Measurements from ENCODE around the gene CDKN1A. TPM values are rescaled to one million over a fixed set of nuclear protein-coding genes. Genes with fewer than 3 reads are reported as not detected.
A peak's percentile ranks its signal among the peaks of the same experiment; 100 is the strongest.

The CDKN1A gene
- total and polyA plus RNA-seq, 9 of the 15 experiments (the other 6 are each of a cell fraction or from before 2014, with no cell fraction given), result 0.25 to 8.1 (median 5.1) TPM

- ChIA-PET POLR2A (interaction anchor here (0.6 to 1.7 kb wide), 7 partner anchors 20 to 304 kb away, joined by 3 to 6 read pairs (median 4); no protein-coding TSS in a partner anchor), CTCF (ENCODE audit: low intra/inter-chr PET ratio) (no interaction called here)
- FAIRE-seq (no peak), ATAC-seq (no peak), DNase-seq (ENCODE audit: extremely low read depth in 1 of 4, low spot score in 3 of 4) (peak in 1 of 4 experiments; percentile 40)
- in situ Hi-C loops (cut with MboI), result loop anchor here (5.0 kb wide), 1 partner anchor 60 kb away; no protein-coding TSS in a partner anchor
- H2AFZ ChIP-seq (ENCODE audit: low read depth, low read length), result no peak overlapping the region
- H3K9ac ChIP-seq (ENCODE audit: insufficient read depth in 1 of 2, low read depth in 2 of 2, low read length in 2 of 2), result peak overlapping the region; percentile 8 to 41; a peak in 3 of 4 replicates
- H3K4me2 ChIP-seq (ENCODE audit: insufficient read depth, low read length), result no peak overlapping the region
- no peaks in the 10 kb centered on the region for H3K9me1 ChIP-seq (ENCODE audit: control insufficient read depth, insufficient read depth, low read length)
- no peaks in the 10 kb centered on the region for H3K9me3 ChIP-seq (replicated peaks; ENCODE audit: control insufficient read depth, insufficient read depth, low read depth, low read length)
- H3K27ac ChIP-seq (ENCODE audit: extremely low read depth, low read depth, low read length), result no peak overlapping the region
- WGBS (ENCODE audit: insufficient coverage, low coverage, missing lambda C conversion rate), result 47% methylated on average over 11 of the region's 11 CpGs
- H3K79me2 ChIP-seq (ENCODE audit: control insufficient read depth, insufficient read depth, low read length), result no peaks in the 10 kb centered on the region; the same call in 2 of the 3 replicates
- peaks cover 33 to 41% of the 10 kb centered on the region in 2 experiments for H3K4me1 ChIP-seq (replicated peaks in 1 of 2; ENCODE audit: control insufficient read depth in 2 of 2, insufficient read depth in 2 of 2, low read length in 2 of 2)
- H3K36me3 ChIP-seq (ENCODE audit: control insufficient read depth, insufficient read depth, low read length), result no peaks in the 10 kb centered on the region; the same call in 2 of the 3 replicates
- BruUV-seq (replicated peaks), result no TSS peak
- intact Hi-C loops (cut with micrococcal nuclease), result no loop called here
- no peaks in the 10 kb centered on the region for H4K20me1 ChIP-seq (replicated peaks; ENCODE audit: control insufficient read depth, insufficient read depth, low read length)
- H3K4me3 ChIP-seq, result no peak overlapping the region
- peaks cover 0 to 15% of the 10 kb centered on the region in 2 experiments; a peak in 2 of 5 replicates for H3K27me3 ChIP-seq (ENCODE audit: control insufficient read depth in 2 of 2, insufficient read depth in 2 of 2, low read length in 2 of 2)
- TF ChIP-seq GTF2E2 (tag; IDR thresholded peaks at IDR 0.05) (no peak), ZBTB7A (IDR thresholded peaks at IDR 0.05; ENCODE audit: borderline replicate concordance, control insufficient read depth, low read depth, low read length) (peak; percentile 17; the same call in 1 of the 2 replicates), ARHGAP35 (IDR thresholded peaks at IDR 0.05; ENCODE audit: partially characterized antibody) (no peak), ERF (CRISPR knock-in tag; IDR thresholded peaks at IDR 0.05) (no peak), HEY1 (CRISPR knock-in tag; IDR thresholded peaks at IDR 0.05; ENCODE audit: borderline replicate concordance) (0 out of 2 replicates have a peak, but pooled peaks have one; percentile 41), ARID2 (IDR thresholded peaks at IDR 0.05) (no peak), PCBP1 (IDR thresholded peaks at IDR 0.05; ENCODE audit: low read depth, low read length, poor library complexity, severe bottlenecking) (no peak), DLX4 (CRISPR knock-in tag; IDR thresholded peaks at IDR 0.05) (no peak), ZC3H11A (IDR thresholded peaks at IDR 0.05; ENCODE audit: low read depth, low read length) (no peak), CHD1 (IDR thresholded peaks at IDR 0.05; ENCODE audit: low read length) (no peak), IRF2 (CRISPR knock-in tag; IDR thresholded peaks at IDR 0.05) (no peak), TAL1 (IDR thresholded peaks at IDR 0.05) (no peak)
- TF ChIP-seq, protein P1, sequence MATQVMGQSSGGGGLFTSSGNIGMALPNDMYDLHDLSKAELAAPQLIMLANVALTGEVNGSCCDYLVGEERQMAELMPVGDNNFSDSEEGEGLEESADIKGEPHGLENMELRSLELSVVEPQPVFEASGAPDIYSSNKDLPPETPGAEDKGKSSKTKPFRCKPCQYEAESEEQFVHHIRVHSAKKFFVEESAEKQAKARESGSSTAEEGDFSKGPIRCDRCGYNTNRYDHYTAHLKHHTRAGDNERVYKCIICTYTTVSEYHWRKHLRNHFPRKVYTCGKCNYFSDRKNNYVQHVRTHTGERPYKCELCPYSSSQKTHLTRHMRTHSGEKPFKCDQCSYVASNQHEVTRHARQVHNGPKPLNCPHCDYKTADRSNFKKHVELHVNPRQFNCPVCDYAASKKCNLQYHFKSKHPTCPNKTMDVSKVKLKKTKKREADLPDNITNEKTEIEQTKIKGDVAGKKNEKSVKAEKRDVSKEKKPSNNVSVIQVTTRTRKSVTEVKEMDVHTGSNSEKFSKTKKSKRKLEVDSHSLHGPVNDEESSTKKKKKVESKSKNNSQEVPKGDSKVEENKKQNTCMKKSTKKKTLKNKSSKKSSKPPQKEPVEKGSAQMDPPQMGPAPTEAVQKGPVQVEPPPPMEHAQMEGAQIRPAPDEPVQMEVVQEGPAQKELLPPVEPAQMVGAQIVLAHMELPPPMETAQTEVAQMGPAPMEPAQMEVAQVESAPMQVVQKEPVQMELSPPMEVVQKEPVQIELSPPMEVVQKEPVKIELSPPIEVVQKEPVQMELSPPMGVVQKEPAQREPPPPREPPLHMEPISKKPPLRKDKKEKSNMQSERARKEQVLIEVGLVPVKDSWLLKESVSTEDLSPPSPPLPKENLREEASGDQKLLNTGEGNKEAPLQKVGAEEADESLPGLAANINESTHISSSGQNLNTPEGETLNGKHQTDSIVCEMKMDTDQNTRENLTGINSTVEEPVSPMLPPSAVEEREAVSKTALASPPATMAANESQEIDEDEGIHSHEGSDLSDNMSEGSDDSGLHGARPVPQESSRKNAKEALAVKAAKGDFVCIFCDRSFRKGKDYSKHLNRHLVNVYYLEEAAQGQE (IDR thresholded peaks at IDR 0.05; ENCODE audit: borderline replicate concordance), result peak; percentile 19; the same call in 1 of the 2 replicates
- TF ChIP-seq, protein P1 (CRISPR knock-in tag; IDR thresholded peaks at IDR 0.05; ENCODE audit: low read depth), result no peak
Observed at GRCh38 chr6:36682328-36683144, 4.0 kb downstream of the CDKN1A start.

Measured in K562 (cell line).